Left ventricle myocardium superior (tissue), 1 donor: ENCODE data around the gene APOL3. TPM values are rescaled to one million over a fixed set of nuclear protein-coding genes. Genes with fewer than 3 reads are reported as not detected.
"Not testable (repeated sequence)": the region's sequence is repeated elsewhere in the genome, so short reads cannot be mapped to it uniquely, and the experiment has no call there.

ENCODE experiments used
- ATAC-seq: fragments of 200-7000 bp; cut with Tn5 transposase; one replicate; pipeline ENCODE4 v1.9.1; 2020; ENCODE audit warnings: mild to moderate bottlenecking, moderate library complexity
- DNase-seq: peaks from one replicate; pipeline ENCODE4 v3.0.0-alpha.2; 2020
- intact Hi-C: fragments of 100-400 bp; cut with micrococcal nuclease; formaldehyde crosslinking; loops from one replicate; pipeline ENCODE4 v1.11.0; 2022
- total RNA-seq: library from RNA; stranded (reverse); fragmentation: NEBNext Ultra II Directional; extraction: Animal tissue kit (Norgen Biotek cat#: 25700); gene quantifications from one replicate; pipeline ENCODE4 v1.2.1, GENCODE V29; 2021
- donor health status: DM: no; HTN: yes; CAD: no; lungs with severe emphysema.

The APOL3 gene
- total RNA-seq, 1 donor from 2014 or later, result 29.5 TPM

GRCh38 chr22:36143956-36144355 lies 16.6 kb downstream of the APOL3 start:
- intact Hi-C loops, result no loop called here
- no peak for DNase-seq
- no peak for ATAC-seq

GRCh38 chr22:36143066-36143815 lies 17.3 kb downstream of the APOL3 start:
- DNase-seq (no peak), ATAC-seq (no peak)
- intact Hi-C loops, result no loop called here

DNA sequence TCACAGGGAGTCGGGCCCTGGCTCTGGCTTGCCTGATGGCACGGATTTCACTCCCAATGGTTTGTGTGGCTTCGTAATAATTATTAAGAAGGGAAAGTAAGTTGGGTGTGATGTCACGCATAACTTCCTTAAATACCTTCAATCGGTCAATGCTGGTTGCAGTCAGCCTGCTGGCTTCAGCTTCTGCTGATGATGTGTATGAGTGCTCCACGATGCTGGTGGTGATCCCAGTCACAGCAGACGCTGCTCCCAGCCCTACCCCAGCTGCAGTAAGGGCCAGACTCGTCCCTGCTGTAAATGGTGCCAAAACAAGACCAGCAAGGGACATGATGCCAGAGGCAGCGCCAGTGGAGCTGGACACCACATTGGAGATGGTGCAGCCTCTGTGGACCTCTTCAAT lies 19.1 kb downstream of the APOL3 start:
- intact Hi-C loops, result no loop called here
- ATAC-seq (no peak), DNase-seq (no peak)

GRCh38 chr22:36138709-36139108 lies 21.8 kb downstream of the APOL3 start:
- ATAC-seq, DNase-seq, intact Hi-C loops: not testable (repeated sequence)

DNA sequence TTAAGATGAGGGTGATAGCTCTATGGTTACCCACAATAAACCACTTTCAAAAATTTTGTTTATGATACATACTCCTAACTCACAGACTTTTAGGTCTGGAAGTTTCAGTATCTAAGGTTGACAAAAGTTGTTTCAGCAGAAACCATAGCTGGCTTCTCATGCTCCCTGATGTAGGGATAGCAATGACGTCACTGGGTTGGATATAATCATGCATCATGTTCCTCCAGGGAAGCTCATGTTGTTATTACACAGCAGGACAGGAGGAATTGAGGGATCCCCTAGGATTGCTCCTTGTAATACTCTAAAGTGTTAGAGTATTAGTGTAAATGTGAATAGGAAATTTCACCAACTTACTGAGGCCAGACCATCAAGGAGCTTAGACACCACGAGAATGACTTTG lies 23.6 kb downstream of the APOL3 start:
- intact Hi-C loops, result no loop called here
- ATAC-seq (peak; percentile 56), DNase-seq (no peak)

GRCh38 chr22:36136475-36136874 lies 24.1 kb downstream of the APOL3 start:
- no peak for DNase-seq
- peak; percentile 62 for ATAC-seq
- intact Hi-C loops, result no loop called here

DNA sequence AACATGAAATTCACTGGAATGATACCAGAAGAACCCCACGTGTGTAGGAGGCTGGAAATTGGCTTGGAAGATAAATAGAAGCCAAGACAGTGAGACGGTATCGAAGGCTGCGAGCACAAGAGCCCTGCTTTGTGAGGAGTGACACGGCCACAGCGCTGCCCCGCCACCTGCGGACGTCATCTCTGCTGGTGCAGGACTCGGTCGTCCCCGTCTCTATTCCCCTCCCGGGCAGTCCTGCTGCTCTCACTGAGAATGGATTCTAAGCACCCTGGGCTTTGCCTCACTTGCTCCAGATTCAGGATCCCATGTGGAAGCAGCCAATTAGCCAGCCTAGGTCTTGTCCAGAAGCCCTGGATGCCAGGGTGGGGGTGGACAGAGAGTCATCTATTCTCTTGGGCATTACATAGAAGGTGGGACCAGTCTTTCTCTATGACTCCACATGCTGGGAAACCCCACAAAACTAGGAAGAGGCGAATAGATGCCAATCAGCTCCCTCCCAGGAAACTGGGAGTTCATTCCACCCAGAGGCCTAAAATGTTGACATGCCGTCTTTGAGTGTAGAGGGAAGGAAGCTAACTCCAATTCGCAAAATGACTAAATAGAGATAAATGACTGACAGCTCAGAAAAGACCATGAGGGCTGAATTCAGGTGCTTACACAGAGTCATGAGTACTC lies 25.1 kb downstream of the APOL3 start:
- DNase-seq (no peak), ATAC-seq (no peak)
- intact Hi-C loops, result no loop called here

DNA sequence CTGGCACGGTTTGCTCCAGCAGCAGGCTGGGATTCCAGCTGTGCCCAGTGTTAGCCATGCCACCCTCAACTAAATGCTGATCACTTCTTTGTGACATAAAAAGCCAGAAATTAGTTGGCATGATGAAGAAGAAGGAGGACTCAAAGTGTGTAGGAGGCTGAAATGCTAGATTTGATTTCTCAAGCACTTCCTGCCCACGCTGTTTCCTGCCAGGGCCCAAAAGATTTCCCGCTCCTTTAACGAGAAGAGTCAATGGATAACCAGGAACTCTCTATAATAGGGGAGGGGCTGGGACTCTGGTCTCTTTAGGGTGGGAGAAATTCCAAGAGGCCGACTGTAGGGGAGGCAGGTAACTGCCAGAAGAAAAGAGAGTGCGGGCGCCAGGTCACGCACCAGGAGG lies 26.4 kb downstream of the APOL3 start:
- DNase-seq, result no peak
- intact Hi-C loops, result no loop called here
- no peak for ATAC-seq

- no peak for DNase-seq
- ATAC-seq, result no peak
- intact Hi-C loops, result no loop called here
These were observed 28.6 kb downstream of the APOL3 start for GRCh38 chr22:36131907-36132306.

- ATAC-seq, result peak; percentile 57
These were observed 30.8 kb downstream of the APOL3 start for GRCh38 chr22:36129486-36130388.

GRCh38 chr22:36129071-36129470 lies 31.5 kb downstream of the APOL3 start:
- DNase-seq (no peak), ATAC-seq (no peak)
- intact Hi-C loops, result no loop called here

More at GRCh38 chr22:36129486-36130388, 30.8 kb downstream of the APOL3 start:
- intact Hi-C loops, result no loop called here
- no peak for DNase-seq

GRCh38 chr22:36125994-36126531 lies 34.5 kb downstream of the APOL3 start:
- intact Hi-C loops, result no loop called here
- no peak for ATAC-seq

DNA sequence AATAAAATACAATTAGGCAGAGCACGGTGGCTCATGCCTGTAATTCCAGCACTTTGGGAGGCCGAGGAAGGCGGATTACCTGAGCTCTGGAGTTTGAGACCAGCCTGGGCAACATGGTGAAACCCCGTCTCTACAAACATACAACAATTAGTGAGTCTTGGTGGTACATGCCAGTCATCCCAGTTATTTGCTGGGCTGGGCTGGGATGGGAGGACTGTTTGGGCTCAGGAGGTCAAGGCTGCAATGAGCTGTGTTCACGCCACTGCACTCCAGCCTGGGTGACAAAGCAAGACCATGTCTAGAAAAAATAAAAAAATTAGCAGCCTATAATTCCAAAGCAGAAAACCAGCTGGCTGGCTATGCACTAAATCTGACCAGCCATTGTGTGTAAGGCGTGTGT lies 35.1 kb downstream of the APOL3 start:
- intact Hi-C loops, result no loop called here
- no peak for DNase-seq
- ATAC-seq, result no peak

More at GRCh38 chr22:36125994-36126531, 34.5 kb downstream of the APOL3 start:
- DNase-seq, result no peak

GRCh38 chr22:36124666-36125065 lies 35.9 kb downstream of the APOL3 start:
- no peak for DNase-seq
- no peak for ATAC-seq
- intact Hi-C loops, result loop anchor here (5.0 kb wide), 1 partner anchor 192 kb away; no protein-coding TSS in a partner anchor

DNA sequence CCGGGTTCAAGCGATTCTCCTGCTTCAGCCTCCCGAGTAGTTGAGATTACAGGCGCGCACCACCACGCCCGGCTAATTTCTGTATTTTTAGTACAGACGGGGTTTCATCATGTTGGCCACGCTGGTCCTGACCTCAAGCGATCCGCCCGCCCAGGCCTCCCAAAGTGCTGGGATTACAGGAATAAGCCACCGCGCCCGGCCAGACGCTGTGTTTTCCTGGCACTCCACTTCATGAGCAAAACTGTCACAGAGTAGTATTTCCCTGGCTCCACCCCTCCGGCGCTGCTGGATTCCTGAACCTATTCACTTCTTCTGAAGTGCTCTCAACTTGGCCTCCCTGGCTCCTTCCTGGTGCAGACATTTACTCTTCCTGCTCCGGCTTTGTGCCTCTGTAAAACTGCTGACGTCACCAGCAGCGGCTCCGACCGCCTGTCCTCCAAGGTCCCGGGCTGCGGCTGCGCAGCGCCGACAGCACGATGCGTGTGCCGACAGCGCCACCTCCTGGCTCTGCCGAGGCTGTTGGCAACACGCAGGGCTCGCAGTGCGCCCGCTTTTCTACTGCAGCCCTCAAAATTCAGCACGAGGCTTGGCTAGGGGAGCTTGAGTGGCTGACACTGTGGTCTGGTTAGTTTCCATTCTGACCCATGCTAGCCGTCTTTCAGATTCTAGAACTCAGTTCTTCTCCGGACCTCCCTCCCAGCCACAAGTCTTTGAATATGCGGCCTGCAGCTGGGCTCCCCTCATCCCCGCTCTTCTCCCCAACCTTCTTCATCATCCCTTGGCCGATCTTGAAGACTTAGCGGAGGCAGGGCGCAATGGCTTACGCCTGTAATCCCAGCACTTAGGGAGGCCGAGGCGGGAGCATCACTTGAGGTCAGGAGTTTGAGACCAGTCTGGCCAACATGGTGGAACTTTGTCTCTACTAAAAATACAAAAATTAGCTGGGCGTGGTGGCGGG lies 36.6 kb downstream of the APOL3 start:
- peak; percentile 97 for DNase-seq
- intact Hi-C loops, result loop anchor here (5.0 kb wide), 1 partner anchor 192 kb away; no protein-coding TSS in a partner anchor
- ATAC-seq, result peak; percentile 98

DNA sequence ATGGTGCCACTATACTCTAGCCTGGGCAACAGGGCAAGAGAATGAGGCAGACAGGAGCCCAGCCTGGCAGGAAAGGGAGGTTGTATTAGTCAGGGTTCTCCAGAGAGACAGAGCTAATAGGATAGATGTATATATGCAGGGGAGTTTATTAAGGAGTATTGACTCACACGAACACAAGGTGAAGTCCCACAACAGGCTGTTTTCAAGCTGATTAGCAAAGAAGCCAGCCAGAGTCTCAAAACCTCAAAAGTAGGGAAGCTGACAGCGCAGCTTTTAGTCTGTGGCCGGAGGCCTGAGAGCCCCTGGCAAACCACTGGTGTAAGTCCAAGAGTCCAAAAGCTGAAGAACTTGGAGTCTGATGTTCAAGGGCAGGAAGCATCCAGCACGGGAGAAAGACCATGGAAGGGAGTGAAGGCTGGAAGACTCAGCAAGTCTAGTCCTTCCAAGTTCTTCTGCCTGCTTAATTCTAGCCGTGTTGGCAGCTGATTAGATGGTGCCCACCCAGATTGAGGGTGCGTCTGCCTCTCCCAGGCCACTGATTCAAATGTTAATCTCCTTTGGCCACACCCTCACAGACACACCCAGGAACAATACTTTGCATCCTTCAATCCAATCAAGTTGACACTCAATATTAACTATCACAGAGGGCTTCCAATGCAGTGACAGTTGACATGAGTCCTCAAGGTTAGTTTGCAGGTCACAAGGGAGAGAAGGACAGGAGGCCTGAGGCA lies 39.8 kb downstream of the APOL3 start:
- not testable (repeated sequence) for DNase-seq, ATAC-seq
- intact Hi-C loops, result loop anchor here (5.0 kb wide), 1 partner anchor 188 kb away; no protein-coding TSS in a partner anchor

GRCh38 chr22:36117053-36117554 lies 43.5 kb downstream of the APOL3 start:
- ATAC-seq (peak; percentile 57), DNase-seq (peak; percentile 34)
- intact Hi-C loops, result no loop called here
